Measurements from ENCODE around the gene SND1. TPM values are rescaled to one million over a fixed set of nuclear protein-coding genes. Genes with fewer than 3 reads are reported as not detected.

SND1 gene
- total and polyA plus RNA-seq, 2 donors (not counting 1 experiment from before 2014, with no cell fraction given), result 137 to 174 TPM

DNA sequence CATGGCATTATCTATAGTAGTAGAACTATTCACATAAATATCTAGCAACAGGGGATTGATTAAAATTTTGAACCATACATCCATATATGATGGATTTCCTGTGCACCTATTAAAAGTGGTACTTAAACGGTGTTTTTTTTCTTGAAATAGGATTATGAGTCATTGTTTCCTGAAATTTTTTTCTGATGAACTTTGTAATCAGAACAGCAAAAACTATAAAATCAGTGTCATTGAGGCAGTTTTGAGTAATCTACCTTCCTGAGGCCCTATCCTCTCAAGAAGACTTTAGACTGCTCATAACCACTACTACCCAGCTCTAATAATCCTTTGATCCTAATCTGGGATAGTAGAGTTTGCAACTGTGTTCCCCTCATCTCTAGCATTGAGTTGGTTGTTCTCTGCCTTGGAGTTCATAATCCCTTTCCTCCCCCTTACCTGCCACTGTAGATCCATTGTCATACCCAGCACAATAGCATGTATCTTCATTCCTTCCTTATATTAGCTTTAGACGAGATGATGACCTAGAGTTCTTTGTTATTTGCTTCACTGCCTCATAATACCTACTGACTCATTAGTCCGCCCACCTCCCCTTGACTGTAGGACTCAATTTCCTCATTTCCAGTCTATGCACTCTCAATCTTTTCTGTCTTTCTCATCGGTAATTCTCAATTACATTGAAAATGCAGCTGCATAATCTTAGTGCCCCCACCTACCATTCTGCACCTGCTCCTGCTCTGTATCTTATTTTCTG is 245.9 kb downstream of the SND1 start:
- Histone ChIP-seq H3K27ac (ENCODE audit: insufficient read depth, low read length) (no peak overlapping the region), H3K36me3 (ENCODE audit: control insufficient read depth, insufficient read depth, low read length) (no peaks in the 10 kb centered on the region), H3K79me2 (ENCODE audit: control insufficient read depth, insufficient read depth, low read length) (peaks cover 8% of the 10 kb centered on the region), H3K4me2 (ENCODE audit: extremely low read depth, insufficient read depth, low read length) (no peak overlapping the region), H3K9me3 (ENCODE audit: control insufficient read depth, insufficient read depth, low read depth, low read length) (no peaks in the 10 kb centered on the region), H3K4me3 (replicated peaks in 1 of 4; ENCODE audit: control extremely low read depth in 1 of 4, insufficient read depth in 1 of 4, low read depth in 3 of 4, low read length in 4 of 4) (no peak overlapping the region), H3K4me1 (ENCODE audit: control insufficient read depth, extremely low read depth, insufficient read depth, low read length) (no peaks in the 10 kb centered on the region), H2AFZ (ENCODE audit: low read length) (no peak overlapping the region), H4K20me1 (ENCODE audit: control insufficient read depth, extremely low read depth, insufficient read depth, low read length) (no peaks in the 10 kb centered on the region), H3K9ac (ENCODE audit: insufficient read depth, low read length) (no peak overlapping the region), H3K27me3 (ENCODE audit: control insufficient read depth, insufficient read depth, low read length) (no peaks in the 10 kb centered on the region)
- TF ChIP-seq EZH2 (IDR thresholded peaks at IDR 0.05; ENCODE audit: low read length, missing control alignments), result no peak
- TF ChIP-seq, protein P1, sequence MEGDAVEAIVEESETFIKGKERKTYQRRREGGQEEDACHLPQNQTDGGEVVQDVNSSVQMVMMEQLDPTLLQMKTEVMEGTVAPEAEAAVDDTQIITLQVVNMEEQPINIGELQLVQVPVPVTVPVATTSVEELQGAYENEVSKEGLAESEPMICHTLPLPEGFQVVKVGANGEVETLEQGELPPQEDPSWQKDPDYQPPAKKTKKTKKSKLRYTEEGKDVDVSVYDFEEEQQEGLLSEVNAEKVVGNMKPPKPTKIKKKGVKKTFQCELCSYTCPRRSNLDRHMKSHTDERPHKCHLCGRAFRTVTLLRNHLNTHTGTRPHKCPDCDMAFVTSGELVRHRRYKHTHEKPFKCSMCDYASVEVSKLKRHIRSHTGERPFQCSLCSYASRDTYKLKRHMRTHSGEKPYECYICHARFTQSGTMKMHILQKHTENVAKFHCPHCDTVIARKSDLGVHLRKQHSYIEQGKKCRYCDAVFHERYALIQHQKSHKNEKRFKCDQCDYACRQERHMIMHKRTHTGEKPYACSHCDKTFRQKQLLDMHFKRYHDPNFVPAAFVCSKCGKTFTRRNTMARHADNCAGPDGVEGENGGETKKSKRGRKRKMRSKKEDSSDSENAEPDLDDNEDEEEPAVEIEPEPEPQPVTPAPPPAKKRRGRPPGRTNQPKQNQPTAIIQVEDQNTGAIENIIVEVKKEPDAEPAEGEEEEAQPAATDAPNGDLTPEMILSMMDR (conservative IDR thresholded peaks at IDR 0.05 in 1 of 2, IDR thresholded peaks at IDR 0.05 in 1 of 2; ENCODE audit: low read depth in 1 of 2, low read length in 2 of 2), result no peak
- peak in 1 of 2 donors; percentile 71 for DNase-seq (ENCODE audit: low read depth in 2 of 2)

DNA sequence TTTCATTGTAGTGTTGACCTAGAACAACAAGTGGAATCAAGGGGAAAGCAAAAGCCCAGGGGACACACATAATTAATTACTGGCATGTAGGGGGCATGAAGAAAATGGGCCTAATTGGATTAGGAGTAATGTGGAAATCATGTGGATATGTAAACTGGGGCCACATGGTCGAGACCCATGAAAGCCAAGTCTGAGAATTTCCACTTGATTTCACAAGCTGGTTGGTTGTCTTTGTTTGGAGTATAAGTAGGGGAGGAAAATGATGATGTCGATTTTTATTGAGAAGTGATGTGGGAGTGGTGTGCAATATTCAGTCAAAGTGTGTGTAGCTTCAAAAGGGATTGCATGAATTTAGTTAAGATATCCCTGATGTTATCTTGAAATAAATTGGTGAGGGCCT is 247.4 kb downstream of the SND1 start:
- no peak for DNase-seq (ENCODE audit: low read depth in 2 of 2)
- Histone ChIP-seq H3K9me3 (ENCODE audit: control insufficient read depth, insufficient read depth, low read depth, low read length) (no peaks in the 10 kb centered on the region), H3K27me3 (ENCODE audit: control insufficient read depth, insufficient read depth, low read length) (no peaks in the 10 kb centered on the region), H2AFZ (ENCODE audit: low read length) (no peak overlapping the region), H3K4me3 (replicated peaks in 1 of 4; ENCODE audit: control extremely low read depth in 1 of 4, insufficient read depth in 1 of 4, low read depth in 3 of 4, low read length in 4 of 4) (no peak overlapping the region), H3K9ac (ENCODE audit: insufficient read depth, low read length) (no peak overlapping the region), H3K27ac (ENCODE audit: insufficient read depth, low read length) (no peak overlapping the region), H3K36me3 (ENCODE audit: control insufficient read depth, insufficient read depth, low read length) (no peaks in the 10 kb centered on the region), H4K20me1 (ENCODE audit: control insufficient read depth, extremely low read depth, insufficient read depth, low read length) (no peaks in the 10 kb centered on the region), H3K4me2 (ENCODE audit: extremely low read depth, insufficient read depth, low read length) (no peak overlapping the region), H3K4me1 (ENCODE audit: control insufficient read depth, extremely low read depth, insufficient read depth, low read length) (no peaks in the 10 kb centered on the region), H3K79me2 (ENCODE audit: control insufficient read depth, insufficient read depth, low read length) (peaks cover 8% of the 10 kb centered on the region)
- no peak for TF ChIP-seq EZH2 (IDR thresholded peaks at IDR 0.05; ENCODE audit: low read length, missing control alignments)
- TF ChIP-seq, protein P1 (conservative IDR thresholded peaks at IDR 0.05 in 1 of 2, IDR thresholded peaks at IDR 0.05 in 1 of 2; ENCODE audit: low read depth in 1 of 2, low read length in 2 of 2), result no peak

DNA sequence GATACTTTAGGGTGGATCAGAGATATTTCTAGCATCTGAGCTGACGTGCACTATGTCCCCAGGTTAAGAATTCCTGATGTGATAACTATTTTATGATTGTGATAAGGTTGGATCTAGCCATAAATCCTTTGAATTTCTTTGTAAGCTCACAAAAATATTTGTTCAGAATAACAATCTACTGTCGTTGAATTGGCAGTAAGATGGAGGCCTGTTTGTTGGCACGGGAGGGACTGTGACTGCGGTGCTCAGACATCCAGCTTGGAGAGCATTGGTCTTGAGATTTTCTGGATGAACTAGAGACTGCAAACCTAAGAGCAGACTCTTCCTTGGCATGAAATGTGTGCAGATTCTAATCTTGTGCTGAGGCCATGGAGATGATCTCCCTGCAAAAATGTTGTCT is 248.1 kb downstream of the SND1 start:
- Histone ChIP-seq H3K4me3 (replicated peaks in 1 of 4; ENCODE audit: control extremely low read depth in 1 of 4, insufficient read depth in 1 of 4, low read depth in 3 of 4, low read length in 4 of 4) (no peak overlapping the region), H3K27me3 (ENCODE audit: control insufficient read depth, insufficient read depth, low read length) (no peaks in the 10 kb centered on the region), H3K9me3 (ENCODE audit: control insufficient read depth, insufficient read depth, low read depth, low read length) (no peaks in the 10 kb centered on the region), H3K27ac (ENCODE audit: insufficient read depth, low read length) (no peak overlapping the region), H3K4me1 (ENCODE audit: control insufficient read depth, extremely low read depth, insufficient read depth, low read length) (no peaks in the 10 kb centered on the region), H3K79me2 (ENCODE audit: control insufficient read depth, insufficient read depth, low read length) (peaks cover 8% of the 10 kb centered on the region), H4K20me1 (ENCODE audit: control insufficient read depth, extremely low read depth, insufficient read depth, low read length) (no peaks in the 10 kb centered on the region), H3K4me2 (ENCODE audit: extremely low read depth, insufficient read depth, low read length) (no peak overlapping the region), H3K36me3 (ENCODE audit: control insufficient read depth, insufficient read depth, low read length) (no peaks in the 10 kb centered on the region), H2AFZ (ENCODE audit: low read length) (no peak overlapping the region), H3K9ac (ENCODE audit: insufficient read depth, low read length) (no peak overlapping the region)
- TF ChIP-seq EZH2 (IDR thresholded peaks at IDR 0.05; ENCODE audit: low read length, missing control alignments), result no peak
- TF ChIP-seq, protein P1 (conservative IDR thresholded peaks at IDR 0.05 in 1 of 2, IDR thresholded peaks at IDR 0.05 in 1 of 2; ENCODE audit: low read depth in 1 of 2, low read length in 2 of 2), result no peak
- no peak for DNase-seq (ENCODE audit: low read depth in 2 of 2)
